ENCODE results near the gene MAD2L2. TPM values are rescaled to one million over a fixed set of nuclear protein-coding genes. Genes with fewer than 3 reads are reported as not detected.

The MAD2L2 gene
- total and polyA plus RNA-seq, 9 of the 15 experiments (the other 6 are each of a cell fraction or from before 2014, with no cell fraction given), result 12.4 to 286 (median 143) TPM

GRCh38 chr1:11701551-11701961 lies 20.6 kb upstream of the MAD2L2 start:
- Histone ChIP-seq H3K79me2 (ENCODE audit: control insufficient read depth, insufficient read depth, low read length) (no peaks in the 10 kb centered on the region), H3K4me2 (ENCODE audit: insufficient read depth, low read length) (no peak overlapping the region; the same call in 1 of the 2 replicates), H3K4me3 (no peak overlapping the region), H3K36me3 (ENCODE audit: control insufficient read depth, insufficient read depth, low read length) (no peaks in the 10 kb centered on the region), H3K4me1 (replicated peaks in 1 of 2; ENCODE audit: control insufficient read depth in 2 of 2, insufficient read depth in 2 of 2, low read length in 2 of 2) (peaks cover 25 to 60% of the 10 kb centered on the region in 2 experiments; a peak in 4 of 5 replicates), H3K27ac (ENCODE audit: extremely low read depth, low read depth, low read length) (no peak overlapping the region), H3K9ac (ENCODE audit: insufficient read depth in 1 of 2, low read depth in 2 of 2, low read length in 2 of 2) (peak overlapping the region in 1 of 2 experiments; percentile 26; a peak in 1 of 4 replicates), H3K9me1 (ENCODE audit: control insufficient read depth, insufficient read depth, low read length) (no peaks in the 10 kb centered on the region), H4K20me1 (replicated peaks; ENCODE audit: control insufficient read depth, insufficient read depth, low read length) (no peaks in the 10 kb centered on the region), H3K27me3 (ENCODE audit: control insufficient read depth in 2 of 2, insufficient read depth in 2 of 2, low read length in 2 of 2) (peaks cover 2 to 16% of the 10 kb centered on the region in 2 experiments; a peak in 3 of 5 replicates), H3K9me3 (replicated peaks; ENCODE audit: control insufficient read depth, insufficient read depth, low read depth, low read length) (no peaks in the 10 kb centered on the region), H2AFZ (ENCODE audit: low read depth, low read length) (peak overlapping the region; percentile 42; the same call in 1 of the 2 replicates)
- intact Hi-C loops (cut with micrococcal nuclease) (no loop called here), in situ Hi-C loops (cut with MboI) (no loop called here)
- CTCF ChIA-PET (ENCODE audit: low intra/inter-chr PET ratio), result no interaction called here
- TF ChIP-seq REST (IDR thresholded peaks at IDR 0.05; ENCODE audit: borderline replicate concordance), result peak; percentile 9; the same call in 1 of the 2 replicates
- TF ChIP-seq REST (CRISPR knock-in tag; IDR thresholded peaks at IDR 0.05; ENCODE audit: low read depth), result no peak
- TF ChIP-seq TEAD4 (IDR thresholded peaks at IDR 0.05; ENCODE audit: low read length), result no peak
- TF ChIP-seq TEAD4 (CRISPR knock-in tag; IDR thresholded peaks at IDR 0.05; ENCODE audit: borderline replicate concordance), result no peak
- TF ChIP-seq ATF1 (CRISPR knock-in tag; IDR thresholded peaks at IDR 0.05), result no peak
- no peak for TF ChIP-seq ATF1 (tag; IDR thresholded peaks at IDR 0.05)
- no TSS peak for BruUV-seq (replicated peaks)
- WGBS (ENCODE audit: insufficient coverage, low coverage, missing lambda C conversion rate), result 38% methylated on average over 15 of the region's 15 CpGs
- POLR2A ChIA-PET, result interaction anchor here (1.4 kb wide), 1 partner anchor 26 kb away, joined by 4 read pairs; no protein-coding TSS in a partner anchor
- FAIRE-seq, result no peak
- no peak for ATAC-seq
- DNase-seq (ENCODE audit: extremely low read depth in 1 of 4, low spot score in 3 of 4), result no peak
